Panc1 (cell line): Measurements from ENCODE around the gene WNK2. TPM values are rescaled to one million over a fixed set of nuclear protein-coding genes. Genes with fewer than 3 reads are reported as not detected.

Experiments
- ATAC-seq: fragments of 200-7000 bp; cut with Tn5 transposase; 2 replicates; pipeline ENCODE4 v1.9.1; 2020; ENCODE audit warnings: mild to moderate bottlenecking, moderate library complexity
- BruUV-seq: library from RNA; stranded (reverse); fragments of 400-500 nt; replicated peaks from 2 replicates; lab custom pipeline; 2021; lab: Mats Ljungman, UMichigan
- CTCF ChIA-PET: fragments of 300-600 bp; sonication (Branson Sonifier 250); formaldehyde crosslinking; loops from one replicate; lab custom pipeline; 2022; ENCODE audit warnings: antibody characterized with exemption; lab: Charles Lee
- POLR2A ChIA-PET: fragments of 300-600 bp; sonication (Branson Sonifier 250); formaldehyde crosslinking; loops from one replicate; lab custom pipeline; 2022; ENCODE audit warnings: antibody characterized with exemption; lab: Charles Lee
- DNase-seq: peaks from one replicate; pipeline ENCODE4 v3.0.0-alpha.2; 2010; ENCODE audit warnings: low read depth, low spot score
- H3K27ac ChIP-seq: 2 replicates; pipeline ENCODE4 v1.5.1; 2011; ENCODE audit warnings: mild to moderate bottlenecking, low read length, inconsistent platforms
- H3K27me3 ChIP-seq: fragments of 200-500 bp; sonication (Bioruptor generic); 2 replicates; pipeline ENCODE4 v1.6.0; 2014; ENCODE audit warnings: low read length, inconsistent platforms; ENCODE audit not compliant: control insufficient read depth, insufficient read depth
- H3K36me3 ChIP-seq: fragments of 200-500 bp; sonication (Bioruptor generic); 2 replicates; pipeline ENCODE4 v1.5.1; 2014; ENCODE audit warnings: inconsistent platforms, mild to moderate bottlenecking, low read length, moderate library complexity; ENCODE audit not compliant: control insufficient read depth, insufficient read depth
- H3K4me1 ChIP-seq: 2 replicates; pipeline ENCODE4 v1.5.1; 2011; ENCODE audit warnings: inconsistent platforms, mild to moderate bottlenecking, low read length, moderate library complexity; ENCODE audit not compliant: control insufficient read depth, insufficient read depth
- H3K4me3 ChIP-seq, 2 experiments: 2 replicates each; pipeline ENCODE4 v1.5.1; 2011 to 2012; ENCODE audit warnings: low read depth in 2 of 2, low read length in 2 of 2, mild to moderate bottlenecking in 2 of 2, inconsistent platforms in 1 of 2, moderate library complexity in 1 of 2
- H3K9me3 ChIP-seq: fragments of 200-500 bp; sonication (Bioruptor generic); 2 replicates; pipeline ENCODE4 v1.5.1; 2014; ENCODE audit warnings: low read depth, mild to moderate bottlenecking, inconsistent platforms, low read length, moderate library complexity; ENCODE audit not compliant: control insufficient read depth, insufficient read depth
- POLR2AphosphoS5 ChIP-seq: IDR thresholded peaks from 2 replicates; pipeline ENCODE4 v1.6.1; 2012; ENCODE audit warnings: mild to moderate bottlenecking, low read depth, low read length, moderate library complexity
- REST ChIP-seq, 2 experiments: IDR thresholded peaks; 2 replicates each; pipeline ENCODE4 v1.6.1; 2011 to 2012; ENCODE audit warnings: low read depth in 2 of 2, control low read depth in 1 of 2, low read length in 1 of 2, mild to moderate bottlenecking in 1 of 2, moderate library complexity in 1 of 2; ENCODE audit not compliant: insufficient read depth in 1 of 2
- SIN3A ChIP-seq: IDR thresholded peaks from 2 replicates; pipeline ENCODE4 v1.6.1; 2012; ENCODE audit warnings: low read depth, mild to moderate bottlenecking, low read length, moderate library complexity, borderline replicate concordance; ENCODE audit not compliant: insufficient read depth
- TCF7L2 ChIP-seq: IDR thresholded peaks from 2 replicates; pipeline ENCODE4 v1.6.1; 2011; ENCODE audit warnings: mild to moderate bottlenecking, low read depth, low read length, inconsistent platforms
- in situ Hi-C: cut with HindIII; loops from 2 replicates; pipeline ENCODE4 v1.10.0; 2016; ENCODE audit warnings: low sequenced_read_pairs, low pct_unique_long_range_greater_than_20kb
- intact Hi-C: fragments of 100-400 bp; cut with micrococcal nuclease; formaldehyde crosslinking; loops from one replicate; pipeline ENCODE4 v1.10.0; 2022; ENCODE audit not compliant: unreplicated experiment
- total RNA-seq: library from RNA; stranded (reverse); gene quantifications from one replicate; pipeline ENCODE4 v1.2.1, GENCODE V29; 2021; ENCODE audit not compliant: unreplicated experiment
- TF ChIP-seq, protein P1 (sequence below): fragments of 450-650 bp; IDR thresholded peaks from 2 replicates; pipeline ENCODE4 v1.5.1; 2017; ENCODE audit warnings: mild to moderate bottlenecking

WNK2 gene
- total RNA-seq, 1 experiment from 2014 or later: 13.7 TPM

GRCh38 chr9:93156475-93157008, 27.4 kb upstream of the WNK2 start:
- Histone ChIP-seq H3K4me3 (no peak overlapping the region), H3K36me3 (no peaks in the 10 kb centered on the region), H3K4me1 (no peaks in the 10 kb centered on the region), H3K27ac (no peak overlapping the region), H3K9me3 (no peaks in the 10 kb centered on the region), H3K27me3 (no peaks in the 10 kb centered on the region)
- ChIA-PET POLR2A (no interaction called here), CTCF (no interaction called here)
- TF ChIP-seq SIN3A: no peak
- no peak for TF ChIP-seq REST (IDR thresholded peaks at IDR 0.05; ENCODE audit: insufficient read depth in 1 of 2, low read depth in 2 of 2, low read length in 1 of 2)
- TF ChIP-seq, protein P1, sequence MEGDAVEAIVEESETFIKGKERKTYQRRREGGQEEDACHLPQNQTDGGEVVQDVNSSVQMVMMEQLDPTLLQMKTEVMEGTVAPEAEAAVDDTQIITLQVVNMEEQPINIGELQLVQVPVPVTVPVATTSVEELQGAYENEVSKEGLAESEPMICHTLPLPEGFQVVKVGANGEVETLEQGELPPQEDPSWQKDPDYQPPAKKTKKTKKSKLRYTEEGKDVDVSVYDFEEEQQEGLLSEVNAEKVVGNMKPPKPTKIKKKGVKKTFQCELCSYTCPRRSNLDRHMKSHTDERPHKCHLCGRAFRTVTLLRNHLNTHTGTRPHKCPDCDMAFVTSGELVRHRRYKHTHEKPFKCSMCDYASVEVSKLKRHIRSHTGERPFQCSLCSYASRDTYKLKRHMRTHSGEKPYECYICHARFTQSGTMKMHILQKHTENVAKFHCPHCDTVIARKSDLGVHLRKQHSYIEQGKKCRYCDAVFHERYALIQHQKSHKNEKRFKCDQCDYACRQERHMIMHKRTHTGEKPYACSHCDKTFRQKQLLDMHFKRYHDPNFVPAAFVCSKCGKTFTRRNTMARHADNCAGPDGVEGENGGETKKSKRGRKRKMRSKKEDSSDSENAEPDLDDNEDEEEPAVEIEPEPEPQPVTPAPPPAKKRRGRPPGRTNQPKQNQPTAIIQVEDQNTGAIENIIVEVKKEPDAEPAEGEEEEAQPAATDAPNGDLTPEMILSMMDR: no peak
- TF ChIP-seq POLR2AphosphoS5: no peak
- TF ChIP-seq TCF7L2: no peak
- DNase-seq: no peak
- intact Hi-C loops (no loop called here), in situ Hi-C loops (no loop called here)
- no peak for ATAC-seq
- BruUV-seq: no TSS peak

DNA sequence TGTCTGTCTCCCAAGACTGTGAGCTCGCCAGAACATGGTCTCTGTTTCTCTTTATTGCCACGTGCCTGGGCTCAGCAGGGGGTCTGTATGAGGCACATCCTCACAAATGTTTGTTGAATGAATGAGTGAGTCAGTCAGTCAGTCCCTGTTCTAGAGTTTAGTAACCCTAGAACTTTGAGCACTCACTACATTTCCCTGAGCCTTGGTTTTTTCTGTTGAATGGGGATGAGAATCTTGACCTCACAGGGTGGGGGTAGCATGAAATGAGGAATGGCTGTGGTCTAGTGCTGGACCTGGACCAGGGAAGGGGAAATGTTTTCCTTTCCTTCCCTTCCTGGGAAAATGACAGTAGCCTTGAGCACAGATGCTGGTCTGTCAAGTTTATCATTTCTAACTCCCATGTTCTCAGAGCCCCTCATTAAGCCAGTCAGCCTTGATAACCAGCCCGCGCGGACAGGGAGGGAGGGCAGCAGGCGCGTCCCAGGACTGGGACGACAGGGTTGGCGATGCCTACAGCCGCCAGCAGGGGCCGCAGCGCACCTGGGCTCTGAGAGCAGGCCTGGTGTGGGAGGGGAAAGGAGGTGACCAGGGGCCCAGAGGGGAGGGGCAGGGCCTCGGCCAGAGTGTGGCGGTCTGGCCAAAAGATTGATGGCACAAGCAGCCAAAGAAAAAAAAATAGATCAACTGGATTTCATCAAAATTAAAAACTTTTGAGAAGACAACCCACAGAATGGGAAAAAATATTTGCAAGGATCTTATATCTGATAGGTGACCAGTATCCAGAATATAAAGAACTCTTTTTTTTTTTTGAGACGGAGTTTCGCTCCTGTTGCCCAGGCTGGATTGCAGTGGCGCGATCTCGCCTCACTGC, 24.1 kb upstream of the WNK2 start:
- no peaks in the 10 kb centered on the region for H3K4me1 ChIP-seq
- ChIA-PET POLR2A (no interaction called here), CTCF (no interaction called here)
- no peaks in the 10 kb centered on the region for H3K27me3 ChIP-seq
- TF ChIP-seq, protein P1: peak; percentile 96
- TF ChIP-seq TCF7L2: no peak
- in situ Hi-C loops (no loop called here), intact Hi-C loops (loop anchor here (2.0 to 10.0 kb wide), 2 partner anchors 145 to 405 kb away; no protein-coding TSS in a partner anchor)
- no peak overlapping the region; a peak in 1 of 4 replicates for H3K4me3 ChIP-seq
- no peaks in the 10 kb centered on the region for H3K36me3 ChIP-seq
- no peaks in the 10 kb centered on the region for H3K9me3 ChIP-seq
- no TSS peak for BruUV-seq
- DNase-seq (no peak), ATAC-seq (peak; percentile 99)
- H3K27ac ChIP-seq: no peak overlapping the region
